ELF-1 (cell line): Measurements from ENCODE around the gene SLITRK4.
A peak's percentile ranks its signal among the peaks of the same experiment; 100 is the strongest.

Experiments used
- DNase-seq: peaks from one replicate; pipeline ENCODE4 v3.0.0-alpha.2; 2016; ENCODE audit warnings: low read depth, low spot score

SLITRK4 gene, protein sequence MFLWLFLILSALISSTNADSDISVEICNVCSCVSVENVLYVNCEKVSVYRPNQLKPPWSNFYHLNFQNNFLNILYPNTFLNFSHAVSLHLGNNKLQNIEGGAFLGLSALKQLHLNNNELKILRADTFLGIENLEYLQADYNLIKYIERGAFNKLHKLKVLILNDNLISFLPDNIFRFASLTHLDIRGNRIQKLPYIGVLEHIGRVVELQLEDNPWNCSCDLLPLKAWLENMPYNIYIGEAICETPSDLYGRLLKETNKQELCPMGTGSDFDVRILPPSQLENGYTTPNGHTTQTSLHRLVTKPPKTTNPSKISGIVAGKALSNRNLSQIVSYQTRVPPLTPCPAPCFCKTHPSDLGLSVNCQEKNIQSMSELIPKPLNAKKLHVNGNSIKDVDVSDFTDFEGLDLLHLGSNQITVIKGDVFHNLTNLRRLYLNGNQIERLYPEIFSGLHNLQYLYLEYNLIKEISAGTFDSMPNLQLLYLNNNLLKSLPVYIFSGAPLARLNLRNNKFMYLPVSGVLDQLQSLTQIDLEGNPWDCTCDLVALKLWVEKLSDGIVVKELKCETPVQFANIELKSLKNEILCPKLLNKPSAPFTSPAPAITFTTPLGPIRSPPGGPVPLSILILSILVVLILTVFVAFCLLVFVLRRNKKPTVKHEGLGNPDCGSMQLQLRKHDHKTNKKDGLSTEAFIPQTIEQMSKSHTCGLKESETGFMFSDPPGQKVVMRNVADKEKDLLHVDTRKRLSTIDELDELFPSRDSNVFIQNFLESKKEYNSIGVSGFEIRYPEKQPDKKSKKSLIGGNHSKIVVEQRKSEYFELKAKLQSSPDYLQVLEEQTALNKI

GRCh38 chrX:143635915-143636314 lies at the start of gene SLITRK4:
Gene SLITRK4, minus strand, starts transcription at chrX:143636101. Its CDS starts 4,993 bp downstream, at chrX:143631108.
- DNase-seq: peak; percentile 86

- DNase-seq: no peak
These were observed 47.6 kb upstream of the SLITRK4 start for GRCh38 chrX:143683486-143683885.

GRCh38 chrX:143674926-143675325 lies 39.0 kb upstream of the SLITRK4 start:
- DNase-seq: no peak

DNA sequence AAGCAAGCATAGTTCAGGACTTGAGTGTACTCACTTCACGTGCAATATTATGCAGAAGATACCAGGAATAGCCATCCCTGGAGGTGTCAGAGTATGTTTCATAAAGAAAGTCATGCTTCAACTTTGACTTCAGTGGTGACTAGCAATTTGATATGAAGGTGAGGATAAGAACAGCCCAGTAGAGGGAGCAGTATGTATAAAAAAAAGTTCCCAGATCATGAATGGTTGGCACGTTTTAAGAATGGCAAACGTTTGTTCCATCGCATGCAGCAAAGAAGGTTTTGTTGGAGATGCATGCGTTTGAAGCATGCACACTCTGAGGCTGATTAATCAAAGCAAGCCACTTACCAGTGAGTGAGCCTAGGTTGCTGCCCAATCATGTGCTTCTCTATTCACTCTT lies 33.5 kb upstream of the SLITRK4 start:
- no peak for DNase-seq

- DNase-seq: no peak
These were observed 28.4 kb upstream of the SLITRK4 start for GRCh38 chrX:143664302-143664701.

- no peak for DNase-seq
These were observed 27.9 kb upstream of the SLITRK4 start for GRCh38 chrX:143663755-143664154.

DNA sequence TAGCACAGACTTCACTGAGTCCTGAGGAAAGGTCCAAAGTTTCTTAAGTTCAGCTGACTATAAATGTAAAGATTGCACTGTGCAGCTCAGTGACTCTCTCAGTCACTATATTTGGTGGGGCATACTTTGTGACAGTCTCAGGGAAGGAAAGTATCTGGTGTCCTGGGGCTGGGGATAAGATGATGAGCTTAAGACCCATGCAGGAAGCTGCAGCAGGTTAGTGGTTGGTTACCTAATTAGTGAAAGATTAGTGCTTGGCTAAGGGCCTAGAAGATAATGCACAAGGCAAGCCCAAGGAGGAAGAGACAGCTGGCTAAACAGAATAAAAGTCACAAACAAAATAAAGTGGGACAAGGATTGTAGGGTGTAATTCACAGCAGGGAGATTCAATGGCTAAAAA lies 25.4 kb upstream of the SLITRK4 start:
- no peak for DNase-seq

DNA sequence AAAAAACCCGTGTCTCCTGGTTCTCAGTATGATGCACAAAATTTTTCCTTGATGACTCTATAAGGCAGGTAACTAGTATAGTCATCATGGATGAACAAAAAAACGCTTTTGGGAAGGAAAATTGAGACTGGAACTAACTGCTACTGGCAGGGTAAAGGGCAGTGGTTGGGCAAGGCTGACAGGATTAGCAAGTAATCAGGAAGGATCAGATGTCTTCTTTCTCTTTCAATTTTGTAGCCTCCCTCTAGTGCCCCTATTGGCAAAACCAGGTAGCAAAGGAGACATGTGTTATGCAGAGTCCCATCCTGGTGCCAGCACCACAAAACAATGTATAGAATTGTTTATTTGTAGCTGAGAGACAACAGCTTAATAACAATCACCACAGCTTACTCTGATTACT lies 12.8 kb upstream of the SLITRK4 start:
- DNase-seq: peak; percentile 10

DNA sequence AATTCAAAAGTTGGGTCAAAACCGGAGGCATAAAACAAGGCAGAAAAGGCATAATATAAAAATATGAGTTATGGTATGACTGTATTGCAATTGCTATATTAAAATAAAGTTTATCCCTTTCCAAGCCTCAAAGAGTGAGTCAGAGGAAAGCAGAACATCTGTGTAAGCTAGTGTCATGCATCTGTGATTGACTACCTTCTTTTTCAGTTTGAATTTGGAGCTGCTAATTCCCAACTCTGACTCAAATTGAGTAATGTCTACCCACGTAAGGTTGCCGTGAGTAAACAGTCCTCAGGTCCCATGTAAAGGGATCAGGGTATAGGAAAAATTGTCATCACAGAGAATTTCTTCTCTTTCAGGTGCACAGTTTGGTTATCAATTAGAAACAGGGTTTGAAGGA lies 6.5 kb upstream of the SLITRK4 start:
- no peak for DNase-seq

- no peak for DNase-seq
These were observed 930 bp upstream of the SLITRK4 start for GRCh38 chrX:143636831-143637230.

GRCh38 chrX:143634663-143635455 lies 1.0 kb downstream of the SLITRK4 start:
- peak; percentile 12 for DNase-seq

- no peak for DNase-seq
These were observed 1.6 kb downstream of the SLITRK4 start for GRCh38 chrX:143634309-143634662.

DNA sequence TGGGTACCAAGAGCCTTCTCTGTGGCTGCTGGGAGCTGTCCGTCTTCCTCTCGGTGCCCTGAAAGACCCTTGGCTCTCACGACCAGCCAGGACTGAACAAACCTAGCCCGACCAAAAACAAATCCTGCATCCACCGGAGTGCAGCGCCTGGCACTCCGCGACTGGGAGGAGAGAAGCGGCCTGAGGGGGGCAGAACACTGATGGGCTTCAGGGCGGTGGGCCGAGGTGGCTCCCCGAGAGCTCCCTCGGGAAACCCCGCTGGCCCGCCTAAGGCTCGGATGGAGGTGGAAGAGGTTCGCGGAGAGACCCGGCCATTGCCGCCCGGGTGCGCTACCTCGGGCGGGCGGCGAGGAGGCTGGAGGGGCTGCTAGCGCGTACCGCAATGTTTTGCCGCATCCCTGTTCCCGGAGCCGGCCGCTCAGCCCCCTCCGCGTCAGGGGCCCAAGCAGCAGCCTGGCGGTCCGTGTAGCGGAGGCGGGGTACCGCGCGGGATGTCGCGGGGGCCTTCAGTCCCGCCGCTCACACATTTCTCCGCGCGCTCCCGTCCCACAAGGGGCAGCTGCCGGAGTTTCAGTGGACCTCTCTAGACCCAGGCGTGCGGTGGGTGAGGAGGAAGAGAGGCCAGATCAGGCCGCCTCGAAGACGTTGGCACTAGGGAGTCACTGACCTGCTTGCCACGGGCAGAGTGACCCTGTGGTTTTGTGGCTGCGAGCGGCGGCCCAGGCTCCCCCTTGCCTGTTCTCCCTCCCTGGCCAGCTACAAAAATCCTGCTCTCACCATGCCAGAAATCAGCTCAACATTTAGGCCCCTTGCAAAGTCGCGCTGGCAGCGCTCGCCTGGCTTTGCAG lies 2.2 kb downstream of the SLITRK4 start:
- peak; percentile 47 for DNase-seq

DNA sequence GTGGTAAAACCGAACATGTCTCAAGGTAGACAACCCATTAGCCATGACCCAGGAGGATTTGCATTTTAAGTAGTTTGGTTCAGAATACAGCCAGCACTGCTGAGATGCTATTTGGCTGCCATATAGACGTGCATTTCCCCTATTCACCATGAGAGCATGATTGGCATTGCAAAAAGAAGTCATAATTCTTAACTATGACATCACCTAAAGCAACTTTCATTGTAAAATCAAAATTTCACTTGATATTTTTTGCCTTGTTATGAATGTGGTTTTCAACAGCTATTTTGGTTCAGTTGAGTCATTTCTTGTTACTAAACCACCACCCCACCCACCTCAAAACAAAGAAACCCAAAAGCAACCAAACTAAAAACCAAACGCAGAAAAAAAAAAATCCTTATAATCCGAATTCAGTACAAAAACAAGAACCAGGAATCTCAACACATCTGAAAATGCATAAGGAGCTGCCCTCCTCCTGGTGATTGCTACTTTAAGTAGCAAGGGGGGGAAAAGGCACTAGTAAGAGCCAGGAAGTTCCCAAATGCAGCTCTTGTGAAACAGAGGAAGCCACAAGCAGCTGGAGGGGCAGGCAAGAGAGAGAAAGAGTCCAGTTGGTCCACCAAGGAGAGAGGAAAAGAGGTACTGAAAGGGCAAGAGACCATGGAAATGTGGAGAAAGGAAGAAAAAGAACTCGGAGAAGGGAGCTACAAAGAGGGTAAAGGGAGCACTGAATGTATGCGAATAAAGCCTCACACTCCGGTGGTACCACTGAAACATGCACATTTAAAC lies 3.1 kb downstream of the SLITRK4 start:
- DNase-seq: peak; percentile 3

GRCh38 chrX:143623657-143624056 lies 12.2 kb downstream of the SLITRK4 start:
- no peak for DNase-seq

DNA sequence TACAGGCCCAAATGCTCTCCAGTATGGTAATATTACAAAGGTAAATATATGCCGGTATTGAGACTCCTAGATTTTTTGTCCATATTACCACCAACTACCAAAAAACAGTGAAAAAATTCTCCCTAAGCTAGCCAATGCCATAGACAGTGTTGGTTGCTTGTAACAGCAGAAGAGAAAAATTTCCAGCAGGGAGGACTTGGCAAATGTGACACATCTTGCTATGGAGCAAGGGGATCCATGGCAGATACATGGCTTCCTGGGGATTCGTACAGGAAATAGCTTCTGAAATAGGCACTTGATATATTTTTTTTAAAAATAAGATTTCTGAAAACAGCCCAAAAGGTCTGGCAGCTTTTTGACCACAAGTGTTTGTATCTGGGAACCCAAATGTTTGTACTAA lies 14.6 kb downstream of the SLITRK4 start:
- DNase-seq: no peak

DNA sequence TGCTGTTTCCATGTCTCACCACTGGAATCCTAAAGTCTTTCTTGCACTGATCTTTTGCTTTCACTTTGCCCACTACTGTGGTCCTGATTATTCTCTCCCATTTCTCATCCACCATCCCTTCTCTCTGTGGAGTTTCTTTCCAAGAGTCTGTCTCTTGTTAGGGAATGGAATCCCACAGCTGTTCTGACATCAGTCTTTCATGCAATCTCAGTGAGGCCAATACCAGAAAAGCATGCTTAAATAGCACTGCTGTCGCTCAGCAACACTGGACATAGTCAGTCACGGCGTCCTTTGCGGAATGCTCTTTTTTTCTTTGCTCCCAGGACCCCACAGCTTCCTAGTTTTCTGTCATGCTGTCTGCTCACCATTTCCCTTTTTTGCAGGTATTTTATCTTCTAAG lies 20.1 kb downstream of the SLITRK4 start:
- no peak for DNase-seq

GRCh38 chrX:143601809-143602208 lies 34.1 kb downstream of the SLITRK4 start:
- no peak for DNase-seq

- DNase-seq: no peak
These were observed 54.7 kb downstream of the SLITRK4 start for GRCh38 chrX:143581240-143581639.

DNA sequence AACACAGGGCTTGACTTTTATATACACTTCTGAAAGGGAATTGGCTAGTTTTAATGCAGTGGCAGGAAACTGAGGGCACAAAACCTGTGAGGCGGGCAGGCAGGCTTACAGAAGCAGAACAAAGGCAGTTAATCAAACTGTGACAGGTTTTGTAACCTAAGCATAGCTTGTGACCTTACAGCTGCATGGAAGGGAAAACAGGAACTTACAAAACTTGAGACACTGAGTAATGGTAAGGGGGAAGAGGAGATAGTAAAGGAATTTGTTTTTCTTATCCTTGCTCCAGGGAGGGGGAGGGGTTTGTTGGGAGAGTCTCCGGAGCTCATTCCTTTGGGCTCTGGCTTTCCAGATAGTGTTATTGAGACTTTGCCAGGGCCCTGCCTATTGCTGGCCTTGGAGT lies 55.6 kb downstream of the SLITRK4 start:
- peak; percentile 30 for DNase-seq
